Body of pancreas (tissue), 4 donors: ENCODE results near the gene GRIK3. TPM values are rescaled to one million over a fixed set of nuclear protein-coding genes. Genes with fewer than 3 reads are reported as not detected.

Source experiments
- ATAC-seq: fragments of 150-250 bp; one replicate; pipeline ENCODE4 v1.9.1; 2016
- DNase-seq, 4 donors: peaks; one replicate each; pipeline ENCODE4 v3.0.0-alpha.2; 2019
- H3K27ac ChIP-seq, 4 donors: fragments of 200-600 bp; sonication (generic); 1 replicate in 3 of 4; 2 replicates in 1 of 4; pipeline versions ENCODE4 v1.5.1 to v1.6.1; 2016 to 2019; ENCODE audit warnings: mild to moderate bottlenecking in 1 of 4, mixed read lengths in 1 of 4, moderate library complexity in 1 of 4
- H3K27me3 ChIP-seq, 2 donors: fragments of 200-600 bp; sonication (generic); one replicate each; pipeline ENCODE4 v1.6.0; 2016; ENCODE audit warnings: mild to moderate bottlenecking in 1 of 2
- H3K36me3 ChIP-seq, 2 donors: fragments of 200-600 bp; sonication (generic); replicated peaks in 1 of 2; 2 replicates each; pipeline ENCODE4 v1.5.1; 2016; ENCODE audit warnings: low read depth in 2 of 2; ENCODE audit not compliant: insufficient read depth in 1 of 2
- H3K4me1 ChIP-seq: fragments of 200-600 bp; sonication (generic); one replicate; pipeline ENCODE4 v1.6.0; 2016
- H3K4me3 ChIP-seq, 2 donors: fragments of 200-600 bp; sonication (generic); 1 replicate in 1 of 2; 2 replicates in 1 of 2; pipeline ENCODE4 v1.5.1; 2016 to 2019
- H3K9me3 ChIP-seq, 3 donors: fragments of 200-600 bp; sonication (generic); 1 replicate in 2 of 3; 2 replicates in 1 of 3; pipeline ENCODE4 v1.5.1; 2016
- POLR2A ChIP-seq, 3 donors: fragments of 450-650 bp; IDR thresholded peaks; one replicate each; pipeline ENCODE4 v1.6.1; 2016; ENCODE audit warnings: antibody characterized with exemption in 3 of 3, mild to moderate bottlenecking in 2 of 3
- WGBS, 2 donors: methylation state at CpG; one replicate each; pipeline ENCODE4 v1.1.5; 2017; 5-methylcytosine and 5-hydroxymethylcytosine counted together
- intact Hi-C: fragments of 100-400 bp; cut with DNase I; formaldehyde crosslinking; loops from one replicate; pipeline ENCODE4 v1.15.1; 2023
- total RNA-seq, 2 donors: library from RNA; depleted of rRNA; stranded (reverse); fragments of >200 nt; gene quantifications; one replicate each; pipeline ENCODE4 v1.1.0, GENCODE V29; 2016
- TF ChIP-seq, protein P1 (sequence below), 7 experiments: fragments of 450-650 bp in 4 of 7; fragments of 200-600 bp in 3 of 7; sonication (generic) in 3 of 7; IDR thresholded peaks; one replicate each; pipeline ENCODE4 v1.5.1; 2016 to 2019; ENCODE audit warnings: antibody characterized with exemption in 7 of 7

GRIK3 gene
- total RNA-seq, 2 donors from 2014 or later, result under 0.01 to 0.99 TPM

DNA sequence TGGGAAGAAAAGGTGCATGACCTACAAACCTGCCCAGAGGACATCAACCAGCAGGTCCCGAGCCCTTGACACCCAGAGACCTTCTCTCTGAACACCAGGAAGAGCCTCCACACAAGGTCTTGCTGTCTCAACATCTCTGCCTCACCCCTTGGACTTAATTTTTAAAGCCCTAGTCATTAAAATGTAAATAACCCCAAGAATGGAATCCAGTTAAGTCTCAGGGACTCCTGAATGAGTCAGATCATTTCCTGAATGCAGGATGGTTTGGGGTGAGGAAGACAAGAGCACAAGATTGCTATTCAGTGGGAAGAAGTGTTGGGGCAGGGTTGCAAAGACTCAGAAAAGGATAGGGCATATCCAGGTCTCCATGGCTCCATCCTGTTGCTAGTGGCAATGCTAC is 17.8 kb upstream of the GRIK3 start:
- ATAC-seq (no peak), DNase-seq (no peak)
- TF ChIP-seq, protein P1, sequence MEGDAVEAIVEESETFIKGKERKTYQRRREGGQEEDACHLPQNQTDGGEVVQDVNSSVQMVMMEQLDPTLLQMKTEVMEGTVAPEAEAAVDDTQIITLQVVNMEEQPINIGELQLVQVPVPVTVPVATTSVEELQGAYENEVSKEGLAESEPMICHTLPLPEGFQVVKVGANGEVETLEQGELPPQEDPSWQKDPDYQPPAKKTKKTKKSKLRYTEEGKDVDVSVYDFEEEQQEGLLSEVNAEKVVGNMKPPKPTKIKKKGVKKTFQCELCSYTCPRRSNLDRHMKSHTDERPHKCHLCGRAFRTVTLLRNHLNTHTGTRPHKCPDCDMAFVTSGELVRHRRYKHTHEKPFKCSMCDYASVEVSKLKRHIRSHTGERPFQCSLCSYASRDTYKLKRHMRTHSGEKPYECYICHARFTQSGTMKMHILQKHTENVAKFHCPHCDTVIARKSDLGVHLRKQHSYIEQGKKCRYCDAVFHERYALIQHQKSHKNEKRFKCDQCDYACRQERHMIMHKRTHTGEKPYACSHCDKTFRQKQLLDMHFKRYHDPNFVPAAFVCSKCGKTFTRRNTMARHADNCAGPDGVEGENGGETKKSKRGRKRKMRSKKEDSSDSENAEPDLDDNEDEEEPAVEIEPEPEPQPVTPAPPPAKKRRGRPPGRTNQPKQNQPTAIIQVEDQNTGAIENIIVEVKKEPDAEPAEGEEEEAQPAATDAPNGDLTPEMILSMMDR (IDR thresholded peaks at IDR 0.05), result no peak
- no peak for TF ChIP-seq POLR2A (IDR thresholded peaks at IDR 0.05)
- Histone ChIP-seq H3K9me3 (no peaks in the 10 kb centered on the region), H3K27me3 (no peaks in the 10 kb centered on the region), H3K4me3 (no peak overlapping the region), H3K36me3 (no peaks in the 10 kb centered on the region), H3K4me1 (no peaks in the 10 kb centered on the region), H3K27ac (no peak overlapping the region)
- 67 to 86% methylated on average over 1 of the region's 1 CpG for WGBS, 2 donors
- intact Hi-C loops, result no loop called here

DNA sequence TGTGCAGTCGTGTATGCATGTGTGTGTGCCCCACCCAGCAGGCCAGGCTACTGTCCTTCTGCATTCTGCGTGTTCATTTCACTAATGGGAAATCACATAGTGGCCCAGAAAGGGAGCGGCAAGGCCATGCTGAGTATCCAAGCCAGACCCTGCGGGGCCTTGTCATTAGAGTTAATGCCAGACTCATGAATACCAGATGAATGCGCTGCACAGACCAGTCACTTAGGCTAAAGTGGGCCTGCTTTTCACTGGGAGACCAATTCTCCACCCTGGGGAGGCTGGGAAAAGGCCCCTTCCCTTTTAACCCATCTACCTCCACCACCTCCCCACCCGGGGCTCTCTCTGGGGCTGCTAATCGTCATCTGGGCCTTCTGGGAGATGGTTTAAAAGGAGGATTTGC is 17.0 kb upstream of the GRIK3 start:
- no peak for ATAC-seq
- Histone ChIP-seq H3K27ac (no peak overlapping the region), H3K4me3 (no peak overlapping the region), H3K27me3 (no peaks in the 10 kb centered on the region), H3K4me1 (no peaks in the 10 kb centered on the region), H3K36me3 (no peaks in the 10 kb centered on the region), H3K9me3 (no peaks in the 10 kb centered on the region)
- WGBS, 2 donors, result 57 to 68% methylated on average over 4 to 7 of the region's 7 CpGs
- no peak for TF ChIP-seq POLR2A (IDR thresholded peaks at IDR 0.05)
- TF ChIP-seq, protein P1 (IDR thresholded peaks at IDR 0.05), result no peak
- no peak for DNase-seq
- intact Hi-C loops, result no loop called here

GRCh38 chr1:37047542-37047941 is 13.2 kb upstream of the GRIK3 start:
- H3K27ac ChIP-seq, result no peak overlapping the region
- ATAC-seq (no peak), DNase-seq (no peak)
- no peaks in the 10 kb centered on the region for H3K9me3 ChIP-seq
- H3K4me3 ChIP-seq, result no peak overlapping the region
- 71 to 73% methylated on average over 14 to 19 of the region's 19 CpGs for WGBS, 2 donors
- no peaks in the 10 kb centered on the region for H3K4me1 ChIP-seq
- TF ChIP-seq, protein P1 (IDR thresholded peaks at IDR 0.05), result no peak
- no peak for TF ChIP-seq POLR2A (IDR thresholded peaks at IDR 0.05)
- intact Hi-C loops, result no loop called here
- no peaks in the 10 kb centered on the region for H3K36me3 ChIP-seq
- no peaks in the 10 kb centered on the region for H3K27me3 ChIP-seq

GRCh38 chr1:37043101-37043500 is 8.8 kb upstream of the GRIK3 start:
- H3K27me3 ChIP-seq, result peaks cover 0 to 7% of the 10 kb centered on the region in 2 donors
- H3K4me3 ChIP-seq, result no peak overlapping the region
- TF ChIP-seq POLR2A (IDR thresholded peaks at IDR 0.05), result no peak
- TF ChIP-seq, protein P1 (IDR thresholded peaks at IDR 0.05), result no peak
- DNase-seq (no peak), ATAC-seq (no peak)
- H3K9me3 ChIP-seq, result no peaks in the 10 kb centered on the region
- no peaks in the 10 kb centered on the region for H3K36me3 ChIP-seq
- H3K27ac ChIP-seq, result no peak overlapping the region
- intact Hi-C loops, result no loop called here
- 66 to 69% methylated on average over 2 of the region's 2 CpGs for WGBS, 2 donors
- peaks cover 6% of the 10 kb centered on the region for H3K4me1 ChIP-seq

- Histone ChIP-seq H3K4me3 (no peak overlapping the region), H3K27me3 (peaks cover 0 to 7% of the 10 kb centered on the region in 2 donors), H3K4me1 (peaks cover 6% of the 10 kb centered on the region), H3K9me3 (no peaks in the 10 kb centered on the region), H3K36me3 (no peaks in the 10 kb centered on the region), H3K27ac (no peak overlapping the region)
- DNase-seq (no peak), ATAC-seq (no peak)
- intact Hi-C loops, result no loop called here
- WGBS, 2 donors, result 37% methylated on average over 6 of the region's 6 CpGs; no CpG with 5 or more reads in 1 of the 2 donors
- TF ChIP-seq, protein P1 (IDR thresholded peaks at IDR 0.05), result no peak
- TF ChIP-seq POLR2A (IDR thresholded peaks at IDR 0.05), result no peak
Measured at GRCh38 chr1:37042506-37042905, 8.2 kb upstream of the GRIK3 start.
